Ovary (tissue), 3 donors: ENCODE measurements around the gene WDR49.

Experiments used
- CTCF ChIP-seq, 3 donors: fragments of 450-650 bp in 2 of 3; fragments of 200-600 bp in 1 of 3; IDR thresholded peaks; one replicate each; pipeline versions ENCODE4 v1.5.1 to v1.8.0; 2016 to 2022; ENCODE audit warnings: antibody characterized with exemption in 3 of 3, mild to moderate bottlenecking in 1 of 3
- EP300 ChIP-seq: sonication (generic); formaldehyde crosslinking; IDR thresholded peaks from one replicate; pipeline ENCODE4 v1.6.1; 2017; ENCODE audit warnings: antibody characterized with exemption
- POLR2A ChIP-seq: fragments of 450-650 bp; IDR thresholded peaks from one replicate; pipeline ENCODE4 v1.6.1; 2017; ENCODE audit warnings: antibody characterized with exemption, mild to moderate bottlenecking, moderate library complexity
- donor health status: DM: no; HTN: no; CAD: no.

- TF ChIP-seq POLR2A (no peak), CTCF (IDR thresholded peaks at IDR 0.05) (no peak), EP300 (no peak)
Measured at GRCh38 chr3:167691366-167691765, 37.6 kb upstream of the WDR49 start.
